Measurements from ENCODE around the gene TSPAN18. TPM values are rescaled to one million over a fixed set of nuclear protein-coding genes. Genes with fewer than 3 reads are reported as not detected.

The TSPAN18 gene
- total RNA-seq, 1 experiment from 2014 or later, result 0.77 TPM

- no peaks in the 10 kb centered on the region for H3K4me1 Mint-ChIP-seq (ENCODE audit: insufficient read depth, unreplicated experiment)
- intact Hi-C loops (cut with micrococcal nuclease), result no loop called here
- TF ChIP-seq, protein P1, sequence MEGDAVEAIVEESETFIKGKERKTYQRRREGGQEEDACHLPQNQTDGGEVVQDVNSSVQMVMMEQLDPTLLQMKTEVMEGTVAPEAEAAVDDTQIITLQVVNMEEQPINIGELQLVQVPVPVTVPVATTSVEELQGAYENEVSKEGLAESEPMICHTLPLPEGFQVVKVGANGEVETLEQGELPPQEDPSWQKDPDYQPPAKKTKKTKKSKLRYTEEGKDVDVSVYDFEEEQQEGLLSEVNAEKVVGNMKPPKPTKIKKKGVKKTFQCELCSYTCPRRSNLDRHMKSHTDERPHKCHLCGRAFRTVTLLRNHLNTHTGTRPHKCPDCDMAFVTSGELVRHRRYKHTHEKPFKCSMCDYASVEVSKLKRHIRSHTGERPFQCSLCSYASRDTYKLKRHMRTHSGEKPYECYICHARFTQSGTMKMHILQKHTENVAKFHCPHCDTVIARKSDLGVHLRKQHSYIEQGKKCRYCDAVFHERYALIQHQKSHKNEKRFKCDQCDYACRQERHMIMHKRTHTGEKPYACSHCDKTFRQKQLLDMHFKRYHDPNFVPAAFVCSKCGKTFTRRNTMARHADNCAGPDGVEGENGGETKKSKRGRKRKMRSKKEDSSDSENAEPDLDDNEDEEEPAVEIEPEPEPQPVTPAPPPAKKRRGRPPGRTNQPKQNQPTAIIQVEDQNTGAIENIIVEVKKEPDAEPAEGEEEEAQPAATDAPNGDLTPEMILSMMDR (IDR thresholded peaks at IDR 0.05; ENCODE audit: unreplicated experiment), result no peak
- peaks cover 28% of the 10 kb centered on the region for H3K27me3 Mint-ChIP-seq (ENCODE audit: insufficient read depth, unreplicated experiment)
- ChIA-PET POLR2A (no interaction called here), CTCF (interaction anchor here (0.6 kb wide), 2 partner anchors 144 to 160 kb away, joined by 3 read pairs; no protein-coding TSS in a partner anchor)
- no peaks in the 10 kb centered on the region for H3K9me3 Mint-ChIP-seq (ENCODE audit: unreplicated experiment)
- no peak overlapping the region for H3K4me3 Mint-ChIP-seq (ENCODE audit: unreplicated experiment)
- DNase-seq (ENCODE audit: unreplicated experiment), result no peak
- H3K27ac Mint-ChIP-seq (ENCODE audit: low read depth, unreplicated experiment), result no peak overlapping the region
- no peaks in the 10 kb centered on the region for H3K36me3 Mint-ChIP-seq (ENCODE audit: insufficient read depth, unreplicated experiment)
- BruUV-seq (replicated peaks), result no TSS peak
Measured at GRCh38 chr11:44750551-44751465, 24.0 kb downstream of the TSPAN18 start.

GRCh38 chr11:44752300-44752699 lies 25.5 kb downstream of the TSPAN18 start:
- no TSS peak for BruUV-seq (replicated peaks)
- Mint-ChIP-seq H3K4me1 (ENCODE audit: insufficient read depth, unreplicated experiment) (no peaks in the 10 kb centered on the region), H3K4me3 (ENCODE audit: unreplicated experiment) (no peak overlapping the region), H3K36me3 (ENCODE audit: insufficient read depth, unreplicated experiment) (no peaks in the 10 kb centered on the region), H3K9me3 (ENCODE audit: unreplicated experiment) (no peaks in the 10 kb centered on the region), H3K27ac (ENCODE audit: low read depth, unreplicated experiment) (no peak overlapping the region), H3K27me3 (ENCODE audit: insufficient read depth, unreplicated experiment) (peaks cover 40% of the 10 kb centered on the region)
- ChIA-PET CTCF (no interaction called here), POLR2A (no interaction called here)
- TF ChIP-seq, protein P1 (IDR thresholded peaks at IDR 0.05; ENCODE audit: unreplicated experiment), result no peak
- intact Hi-C loops (cut with micrococcal nuclease), result no loop called here
- DNase-seq (ENCODE audit: unreplicated experiment), result no peak

DNA sequence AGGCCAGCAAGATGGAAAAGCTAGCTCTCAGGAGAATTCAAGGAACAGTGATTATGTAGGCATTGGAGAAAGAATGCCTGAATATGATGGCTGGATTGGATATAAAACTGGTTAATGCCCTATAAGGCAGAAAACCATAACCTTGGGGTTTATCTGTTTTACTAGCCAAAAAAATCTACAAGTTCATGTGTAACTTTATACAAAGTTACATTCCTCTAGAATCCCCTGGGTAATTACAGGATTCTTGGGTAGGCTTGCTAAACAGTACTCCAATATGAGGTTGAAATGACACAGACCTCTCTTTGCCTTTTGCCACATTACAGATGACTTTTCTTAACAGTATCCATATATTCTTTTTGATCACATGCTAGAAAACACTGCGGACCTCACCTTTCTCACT lies 26.0 kb downstream of the TSPAN18 start:
- H3K9me3 Mint-ChIP-seq (ENCODE audit: unreplicated experiment), result no peaks in the 10 kb centered on the region
- CTCF ChIA-PET, result no interaction called here
- H3K36me3 Mint-ChIP-seq (ENCODE audit: insufficient read depth, unreplicated experiment), result no peaks in the 10 kb centered on the region
- POLR2A ChIA-PET, result interaction anchor here (0.7 kb wide), 1 partner anchor 63 kb away, joined by 3 read pairs; no protein-coding TSS in a partner anchor
- H3K27ac Mint-ChIP-seq (ENCODE audit: low read depth, unreplicated experiment), result no peak overlapping the region
- intact Hi-C loops (cut with micrococcal nuclease), result no loop called here
- TF ChIP-seq, protein P1 (IDR thresholded peaks at IDR 0.05; ENCODE audit: unreplicated experiment), result no peak
- BruUV-seq (replicated peaks), result no TSS peak
- no peak for DNase-seq (ENCODE audit: unreplicated experiment)
- no peak overlapping the region for H3K4me3 Mint-ChIP-seq (ENCODE audit: unreplicated experiment)
- H3K27me3 Mint-ChIP-seq (ENCODE audit: insufficient read depth, unreplicated experiment), result peaks cover 40% of the 10 kb centered on the region
- H3K4me1 Mint-ChIP-seq (ENCODE audit: insufficient read depth, unreplicated experiment), result no peaks in the 10 kb centered on the region

- ChIA-PET CTCF (interaction anchor here (0.6 to 1.0 kb wide), 2 partner anchors 21 to 133 kb away, joined by 3 read pairs; no protein-coding TSS in a partner anchor), POLR2A (interaction anchor here (0.8 kb wide), 1 partner anchor 11 kb away, joined by 3 read pairs; no protein-coding TSS in a partner anchor)
- Mint-ChIP-seq H3K4me1 (ENCODE audit: insufficient read depth, unreplicated experiment) (no peaks in the 10 kb centered on the region), H3K36me3 (ENCODE audit: insufficient read depth, unreplicated experiment) (no peaks in the 10 kb centered on the region), H3K27me3 (ENCODE audit: insufficient read depth, unreplicated experiment) (peaks cover 43% of the 10 kb centered on the region), H3K4me3 (ENCODE audit: unreplicated experiment) (no peak overlapping the region), H3K9me3 (ENCODE audit: unreplicated experiment) (no peaks in the 10 kb centered on the region), H3K27ac (ENCODE audit: low read depth, unreplicated experiment) (no peak overlapping the region)
- no peak for DNase-seq (ENCODE audit: unreplicated experiment)
- intact Hi-C loops (cut with micrococcal nuclease), result no loop called here
- TF ChIP-seq, protein P1 (IDR thresholded peaks at IDR 0.05; ENCODE audit: unreplicated experiment), result no peak
- BruUV-seq (replicated peaks), result no TSS peak
Measured at GRCh38 chr11:44753961-44754645, 27.3 kb downstream of the TSPAN18 start.

All from MCF 10A (cell line).